Measurements from ENCODE around the gene RPH3AL.
"Not testable (repeated sequence)": the region's sequence is repeated elsewhere in the genome, so short reads cannot be mapped to it uniquely, and the experiment has no call there.

The RPH3AL gene

DNA sequence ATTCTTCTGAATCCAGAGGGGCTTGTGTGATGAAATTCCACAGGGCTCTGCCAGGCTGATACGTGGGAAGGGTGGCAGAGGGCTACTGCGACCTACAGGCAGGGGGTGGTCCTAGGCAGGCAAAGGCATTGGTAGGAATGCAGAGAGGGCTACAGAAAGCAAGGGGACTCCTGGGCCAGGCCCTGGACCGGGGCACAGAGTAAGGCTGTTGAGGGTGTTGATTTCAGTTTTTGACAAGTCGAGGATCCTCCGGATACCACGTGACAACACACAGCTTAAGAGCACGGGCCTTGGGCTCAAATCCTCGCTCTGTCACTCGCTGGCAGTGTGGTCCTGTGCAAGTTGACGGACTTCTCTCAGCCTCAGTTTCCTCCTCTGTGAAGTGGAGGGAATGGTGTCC lies 152.0 kb downstream of the RPH3AL start:
- no peak for DNase-seq (ENCODE audit: low spot score)
- TF ChIP-seq CTCF (IDR thresholded peaks at IDR 0.05; ENCODE audit: extremely low read depth, missing control alignments): no peak

GRCh38 chr17:199806-200545 lies 152.6 kb downstream of the RPH3AL start:
- no peak for DNase-seq (ENCODE audit: low spot score)
- TF ChIP-seq CTCF (IDR thresholded peaks at IDR 0.05; ENCODE audit: extremely low read depth, missing control alignments): no peak

- DNase-seq (ENCODE audit: low spot score): no peak
- TF ChIP-seq CTCF (IDR thresholded peaks at IDR 0.05; ENCODE audit: extremely low read depth, missing control alignments): no peak
Measured at GRCh38 chr17:199191-199604, 153.4 kb downstream of the RPH3AL start.

DNA sequence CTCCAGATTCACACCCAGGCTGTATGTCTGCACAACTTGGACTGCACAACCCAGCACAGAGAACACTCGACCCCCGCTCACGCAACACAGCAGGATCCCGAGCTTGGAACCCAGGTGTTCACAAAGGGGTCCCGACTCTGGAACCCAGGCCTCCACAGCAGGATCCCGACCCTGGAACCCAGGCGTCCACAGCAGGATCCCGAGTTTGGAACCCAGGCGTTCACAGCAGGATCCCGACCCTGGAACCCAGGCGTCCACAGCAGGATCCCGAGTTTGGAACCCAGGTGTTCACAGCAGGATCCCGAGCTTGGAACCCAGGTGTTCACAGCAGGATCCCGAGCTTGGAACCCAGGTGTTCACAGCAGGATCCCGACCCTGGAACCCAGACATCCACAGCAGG lies 154.4 kb downstream of the RPH3AL start:
- DNase-seq (ENCODE audit: low spot score): not testable (repeated sequence)

DNA sequence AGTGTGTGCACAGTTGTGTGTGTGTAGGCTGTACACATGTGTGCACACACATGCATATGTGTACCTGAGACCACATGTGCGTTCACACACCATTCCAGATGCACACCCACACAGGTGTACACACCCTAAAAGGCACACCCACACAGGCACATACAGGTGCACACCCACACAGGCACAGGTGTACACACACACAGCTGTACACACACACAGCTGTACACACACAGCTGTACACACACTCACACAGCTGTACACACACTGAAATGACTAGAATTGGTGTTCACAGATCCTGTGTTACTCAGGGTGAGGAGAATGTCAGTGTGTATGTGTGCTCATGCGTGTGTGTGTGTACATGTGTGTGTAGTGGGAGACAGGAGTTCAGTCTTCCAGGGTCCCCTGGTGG lies 155.3 kb downstream of the RPH3AL start:
- no peak for TF ChIP-seq CTCF (IDR thresholded peaks at IDR 0.05; ENCODE audit: extremely low read depth, missing control alignments)

GRCh38 chr17:194828-195602 lies 157.6 kb downstream of the RPH3AL start:
- TF ChIP-seq CTCF (IDR thresholded peaks at IDR 0.05; ENCODE audit: extremely low read depth, missing control alignments): no peak

More for the DNA sequence above, 155.3 kb downstream of the RPH3AL start:
- no peak for DNase-seq (ENCODE audit: low spot score)

GRCh38 chr17:193841-194806 lies 158.5 kb downstream of the RPH3AL start:
- DNase-seq (ENCODE audit: low spot score): no peak
- no peak for TF ChIP-seq CTCF (IDR thresholded peaks at IDR 0.05; ENCODE audit: extremely low read depth, missing control alignments)

More at GRCh38 chr17:194828-195602, 157.6 kb downstream of the RPH3AL start:
- DNase-seq (ENCODE audit: low spot score): no peak

All from GM20000 (cell line).